SK-N-MC (cell line): ENCODE data around the gene SLC47A2.

Source experiments
- EZH2 ChIP-seq: fragments of 200-600 bp; sonication (generic); IDR thresholded peaks from one replicate; pipeline ENCODE4 v1.6.1; 2017; ENCODE audit warnings: antibody characterized with exemption
- FOXP2 ChIP-seq: optimal IDR thresholded peaks from 2 replicates; pipeline ENCODE3; 2011; ENCODE audit warnings: mild to moderate bottlenecking, moderate library complexity; ENCODE audit not compliant: insufficient read depth; ENCODE audit errors: extremely low read length, control extremely low read depth
- POLR2AphosphoS5 ChIP-seq: IDR thresholded peaks from 2 replicates; pipeline ENCODE4 v1.6.1; 2012; ENCODE audit warnings: mild to moderate bottlenecking, low read depth, low read length, borderline replicate concordance

GRCh38 chr17:19717411-19717908, 1.1 kb upstream of the SLC47A2 start:
- TF ChIP-seq POLR2AphosphoS5 (no peak), EZH2 (no peak), FOXP2 (no peak)
